HTR-8/SVneo (cell line): Measurements from ENCODE around the gene GPR18.
"Not testable (repeated sequence)": the region's sequence is repeated elsewhere in the genome, so short reads cannot be mapped to it uniquely, and the experiment has no call there.

Experiments used
- DNase-seq: peaks from one replicate; pipeline ENCODE4 v3.0.0; 2011; ENCODE audit warnings: low spot score, mixed read lengths; ENCODE audit not compliant: insufficient read length
- FAIRE-seq: peaks from 2 replicates; lab custom pipeline; 2011; peaks lifted over from hg19 to GRCh38; lab: Jason Lieb, UNC

The GPR18 gene

GRCh38 chr13:99237981-99238662, 20.1 kb downstream of the GPR18 start:
- DNase-seq (no peak), FAIRE-seq (no peak)

DNA sequence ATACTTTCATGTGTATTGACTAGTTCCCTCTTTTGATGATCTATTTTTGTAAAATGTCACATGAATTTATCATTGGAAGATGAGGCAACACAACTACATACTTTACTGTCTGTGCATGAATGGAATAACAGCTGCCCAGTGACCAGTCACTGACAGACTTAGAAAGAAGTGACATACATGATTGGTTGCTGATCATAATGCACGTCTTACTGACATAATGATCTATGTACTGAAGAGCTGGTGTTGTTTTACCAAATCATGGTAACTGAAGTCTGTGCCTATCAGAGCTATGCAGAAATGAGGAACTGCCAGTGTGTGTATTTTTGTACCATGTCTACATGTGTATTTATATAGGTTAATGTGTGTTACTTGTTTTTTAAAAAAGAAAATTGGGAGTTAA, 26.5 kb downstream of the GPR18 start:
- FAIRE-seq (no peak), DNase-seq (no peak)

DNA sequence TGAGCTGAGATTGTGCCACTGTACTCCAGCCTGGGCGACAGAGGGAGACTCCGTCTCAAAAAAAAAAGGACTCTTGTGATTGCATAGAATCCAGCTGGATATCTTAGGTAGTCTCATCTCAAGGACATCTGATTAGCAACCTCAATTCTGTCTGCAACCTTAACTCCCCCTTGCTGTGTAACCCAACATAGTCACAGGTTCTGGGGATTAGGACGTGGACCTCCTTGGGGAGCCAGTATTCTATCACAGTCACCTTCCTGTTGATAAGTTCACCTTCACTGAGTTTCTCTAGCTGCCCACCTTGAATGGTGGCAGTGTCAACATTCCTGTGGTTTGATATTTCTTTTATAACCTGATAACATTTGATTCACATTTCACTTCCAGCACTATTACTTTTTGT, 27.2 kb downstream of the GPR18 start:
- FAIRE-seq (no peak), DNase-seq (no peak)

DNA sequence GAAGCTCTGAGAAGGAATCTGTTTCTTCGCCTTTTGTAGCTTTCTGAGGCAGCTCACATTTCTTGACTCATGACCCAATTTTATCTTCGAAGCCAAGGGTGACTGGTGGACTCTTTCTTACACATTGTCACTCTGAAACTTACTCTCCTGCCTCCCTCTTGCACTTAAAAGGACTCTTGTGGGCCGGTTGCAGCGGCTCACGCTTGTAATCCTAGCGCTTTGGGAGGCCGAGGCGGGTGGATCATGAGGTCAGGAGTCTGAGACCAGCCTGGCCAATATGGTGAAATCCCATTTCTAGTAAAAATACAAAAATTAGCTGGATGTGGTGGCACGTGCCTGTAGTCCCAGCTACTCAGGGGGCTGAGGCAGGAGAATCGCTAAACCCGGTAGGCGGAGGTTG, 27.6 kb downstream of the GPR18 start:
- not testable (repeated sequence) for DNase-seq, FAIRE-seq

GRCh38 chr13:99228737-99229691, 29.2 kb downstream of the GPR18 start:
- DNase-seq, result peak; percentile 40
- no peak for FAIRE-seq

- DNase-seq (no peak), FAIRE-seq (no peak)
Observed at GRCh38 chr13:99227909-99228688, 30.1 kb downstream of the GPR18 start.

- DNase-seq, result no peak
Observed at GRCh38 chr13:99227331-99227900, 30.8 kb downstream of the GPR18 start.

GRCh38 chr13:99226513-99226912, 31.7 kb downstream of the GPR18 start:
- DNase-seq, result no peak
- no peak for FAIRE-seq

More at GRCh38 chr13:99227331-99227900, 30.8 kb downstream of the GPR18 start:
- FAIRE-seq, result no peak

DNA sequence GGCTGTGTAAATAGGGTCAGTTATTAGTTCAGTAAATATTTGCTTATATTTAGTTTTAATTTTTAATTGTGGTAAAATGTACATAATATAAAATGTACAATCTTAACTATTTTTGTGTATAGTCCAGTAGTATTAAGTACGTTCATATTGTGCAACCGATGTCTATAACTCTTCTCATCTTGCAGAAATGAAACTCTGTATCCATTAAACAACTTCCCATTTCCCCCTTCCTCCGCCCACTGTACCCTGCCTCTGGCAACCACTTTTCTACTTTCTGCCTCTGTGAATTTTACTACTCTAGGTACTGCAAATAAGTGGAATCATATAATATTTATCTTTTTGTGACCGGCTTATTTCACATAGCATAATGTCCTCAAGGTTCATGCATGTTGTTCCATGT, 33.1 kb downstream of the GPR18 start:
- FAIRE-seq (no peak), DNase-seq (no peak)

GRCh38 chr13:99224021-99224420, 34.2 kb downstream of the GPR18 start:
- FAIRE-seq (no peak), DNase-seq (no peak)

- no peak for FAIRE-seq
- DNase-seq, result no peak
Observed at GRCh38 chr13:99223587-99223986, 34.6 kb downstream of the GPR18 start.

DNA sequence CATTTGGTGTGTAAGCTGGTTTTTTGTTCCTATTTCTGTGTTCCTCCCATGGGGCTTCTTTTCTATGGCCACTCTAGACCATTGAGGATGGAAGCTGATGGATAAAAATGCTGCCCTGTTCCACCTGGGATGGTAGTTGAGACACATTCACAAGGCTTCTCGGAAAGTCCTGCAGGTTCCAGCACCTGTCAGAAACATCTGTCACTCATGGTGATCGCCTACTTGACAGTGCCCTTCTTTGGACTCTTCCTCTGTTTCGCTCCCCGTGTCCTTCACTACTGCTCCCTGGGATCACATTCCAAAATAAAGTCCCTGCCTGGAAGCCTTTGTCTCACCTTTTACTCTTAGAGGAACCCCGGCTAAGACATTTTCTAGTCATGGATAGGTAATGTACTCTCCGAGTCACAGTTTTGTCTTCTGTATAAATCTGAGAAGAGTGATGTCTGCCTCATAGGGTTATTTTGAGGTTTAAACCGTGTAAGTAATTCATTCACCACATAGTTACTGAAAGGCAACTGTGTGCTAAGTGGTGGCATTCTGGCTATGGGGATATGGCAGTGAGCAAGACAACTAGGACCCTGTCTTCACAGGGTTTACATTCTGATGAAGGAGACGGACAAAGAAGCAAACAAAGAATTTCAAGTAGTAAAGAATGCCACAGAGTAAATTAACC, 36.5 kb downstream of the GPR18 start:
- FAIRE-seq (no peak), DNase-seq (no peak)

- DNase-seq (no peak), FAIRE-seq (no peak)
Observed at GRCh38 chr13:99220199-99220935, 37.8 kb downstream of the GPR18 start.

- FAIRE-seq, result no peak
Observed at GRCh38 chr13:99218969-99219368, 39.2 kb downstream of the GPR18 start.

DNA sequence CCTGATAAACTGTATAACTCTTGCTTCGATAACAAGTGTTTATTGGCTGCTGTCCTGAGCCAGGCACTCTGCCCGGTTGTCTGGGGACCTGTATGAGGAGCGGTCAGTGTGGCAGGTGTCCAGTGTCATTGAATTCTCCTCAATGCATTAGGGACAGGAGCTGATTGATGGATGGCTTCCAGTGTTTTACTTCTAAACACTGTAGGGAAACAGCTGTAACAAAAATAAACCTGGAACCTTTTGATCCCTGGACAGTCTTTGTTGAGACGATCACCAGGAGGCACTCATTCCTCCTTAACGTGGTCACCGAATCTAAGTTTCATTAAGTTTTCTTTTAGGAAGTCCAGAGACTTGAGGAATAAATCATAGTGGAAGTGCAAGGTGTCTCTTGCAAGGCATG, 39.6 kb downstream of the GPR18 start:
- DNase-seq (no peak), FAIRE-seq (no peak)

More at GRCh38 chr13:99218969-99219368, 39.2 kb downstream of the GPR18 start:
- no peak for DNase-seq

- FAIRE-seq (no peak), DNase-seq (no peak)
Observed at GRCh38 chr13:99218126-99218525, 40.1 kb downstream of the GPR18 start.

GRCh38 chr13:99217461-99218110, 40.6 kb downstream of the GPR18 start:
- DNase-seq, result no peak

DNA sequence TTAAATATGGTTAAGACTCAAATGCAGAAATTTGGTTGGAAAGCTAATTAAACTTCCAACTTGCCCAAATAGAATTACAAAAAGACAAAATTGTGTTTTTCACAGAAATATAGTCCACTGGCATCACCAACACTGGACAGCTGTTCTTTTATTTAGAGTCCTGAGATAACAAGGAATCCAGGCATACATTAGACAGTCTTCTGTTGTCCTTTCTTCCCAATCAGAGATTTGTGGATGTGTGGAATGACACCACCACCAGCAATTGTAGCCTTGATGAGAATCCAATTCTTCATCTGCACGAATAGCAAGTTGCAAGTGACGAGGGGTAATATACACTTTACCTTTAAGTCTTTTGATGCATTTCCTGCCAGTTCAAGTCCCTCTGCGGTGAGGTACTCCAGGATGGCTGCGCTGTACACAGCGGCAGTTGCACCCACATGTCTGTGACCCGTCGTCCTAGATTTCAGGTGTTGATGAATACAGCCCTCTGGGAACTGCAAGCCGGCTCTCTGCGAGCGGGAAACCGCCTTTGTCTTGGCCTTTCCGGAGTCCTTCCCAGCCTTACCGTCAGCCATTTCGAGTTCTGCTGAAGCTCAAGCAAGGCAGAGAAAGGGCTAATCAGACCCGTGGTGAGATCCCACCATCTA, 42.9 kb downstream of the GPR18 start:
- FAIRE-seq, result no peak
- DNase-seq, result no peak

More at GRCh38 chr13:99217461-99218110, 40.6 kb downstream of the GPR18 start:
- no peak for FAIRE-seq
